CD1c-positive myeloid dendritic cell (primary cell): ENCODE measurements around the gene APBB2.

Source experiments
- DNase-seq: peaks from one replicate; pipeline ENCODE4 v3.0.0-alpha.2; 2016; ENCODE audit errors: extremely low spot score

The APBB2 gene

GRCh38 chr4:41214136-41214824 is at the start of gene APBB2:
Gene APBB2 (minus strand): TSS chr4:41214542. CDS start chr4:41033254, 181,288 bp downstream.
- peak; percentile 72 for DNase-seq

DNA sequence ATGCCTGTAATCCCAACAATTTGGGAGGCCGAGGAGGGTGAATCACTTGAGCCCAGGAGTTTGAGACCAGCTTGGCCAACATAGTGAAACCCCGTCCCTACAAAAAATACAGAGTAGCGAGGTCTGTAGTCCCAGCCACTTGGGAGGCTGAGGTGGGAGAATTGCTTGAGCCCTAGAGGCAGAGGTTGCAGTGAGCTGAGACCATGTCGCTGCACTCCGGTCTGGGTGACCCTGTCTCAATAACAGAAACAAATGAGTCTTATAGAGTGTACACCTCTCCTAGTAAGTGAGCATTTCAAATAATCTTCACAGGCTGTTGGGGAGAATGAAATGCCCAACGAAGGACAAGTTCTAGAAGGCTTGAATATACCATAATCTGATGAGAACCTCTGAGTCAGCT is 47.9 kb upstream of the APBB2 start:
- no peak for DNase-seq

- DNase-seq: no peak
Measured at GRCh38 chr4:41260116-41260733, 45.9 kb upstream of the APBB2 start.

DNA sequence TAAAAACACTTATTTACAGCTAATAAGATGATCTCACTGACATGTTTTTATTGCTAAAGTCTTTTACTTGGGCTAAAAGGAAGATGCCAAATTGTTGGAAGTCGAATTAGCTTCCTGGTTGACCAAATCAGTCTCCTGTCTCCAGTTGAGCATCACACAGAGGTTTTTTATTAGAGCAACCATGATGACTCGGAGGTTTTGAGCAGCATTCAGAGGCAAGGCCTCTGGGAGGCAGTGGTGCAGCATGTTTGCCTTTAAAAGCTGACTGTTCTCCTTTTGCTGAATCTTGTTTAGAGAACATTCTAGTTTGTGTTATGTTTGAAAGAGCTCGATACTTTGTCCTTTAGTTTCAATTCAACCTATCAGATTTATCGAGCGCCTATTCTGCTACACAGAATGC is 44.4 kb upstream of the APBB2 start:
- peak; percentile 36 for DNase-seq

DNA sequence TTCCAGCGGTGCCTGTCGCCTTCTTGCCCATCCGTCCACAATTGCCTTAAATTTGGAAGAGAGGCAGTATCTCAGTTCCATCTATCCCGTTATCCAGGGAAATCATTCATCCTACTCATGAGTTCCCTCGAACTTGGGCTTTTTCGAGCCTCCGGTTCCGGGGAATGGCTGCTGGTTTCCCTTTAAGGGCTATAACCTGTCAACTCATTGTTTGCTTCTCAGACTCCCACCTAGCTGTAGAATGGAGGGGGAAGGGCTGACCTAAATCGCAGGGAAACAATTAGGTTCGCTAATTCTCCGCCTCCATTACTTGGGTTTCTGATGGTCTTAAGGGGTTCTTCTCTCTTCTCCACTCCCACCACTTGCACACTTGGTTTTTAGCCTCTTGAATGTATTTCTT is 43.6 kb upstream of the APBB2 start:
- DNase-seq: no peak

GRCh38 chr4:41257257-41257901 is 43.0 kb upstream of the APBB2 start:
- DNase-seq: peak; percentile 83

DNA sequence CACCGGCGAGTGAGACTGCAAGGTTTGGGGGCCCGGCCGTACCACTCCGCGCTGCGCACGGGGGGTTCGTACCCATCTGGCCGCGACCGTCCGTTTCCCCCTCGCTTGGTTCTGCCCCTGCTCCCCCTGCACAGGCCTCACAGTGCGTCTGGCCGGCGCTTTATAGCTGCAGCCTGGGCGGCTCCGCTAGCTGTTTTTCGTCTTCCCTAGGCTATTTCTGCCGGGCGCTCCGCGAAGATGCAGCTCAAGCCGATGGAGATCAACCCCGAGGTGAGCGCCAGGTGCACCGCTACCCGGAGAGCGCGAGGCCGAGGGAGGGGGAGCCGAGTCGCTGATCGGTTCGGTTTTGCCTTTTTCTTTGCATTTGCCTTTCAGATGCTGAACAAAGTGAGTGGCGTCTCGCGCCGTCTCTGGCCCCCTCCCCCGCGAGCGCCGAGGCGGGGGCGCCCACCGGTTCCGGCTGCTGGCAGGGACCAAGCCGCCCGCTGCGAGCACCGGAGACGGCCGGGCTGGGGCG is 42.5 kb upstream of the APBB2 start, which contains the start of gene UCHL1:
Gene UCHL1 (plus strand): TSS at position 189 of the 517 bp plus-strand sequence. CDS start 49 bp downstream, at position 238.
- no peak for DNase-seq

GRCh38 chr4:41256131-41256739 is 41.9 kb upstream of the APBB2 start:
- no peak for DNase-seq

DNA sequence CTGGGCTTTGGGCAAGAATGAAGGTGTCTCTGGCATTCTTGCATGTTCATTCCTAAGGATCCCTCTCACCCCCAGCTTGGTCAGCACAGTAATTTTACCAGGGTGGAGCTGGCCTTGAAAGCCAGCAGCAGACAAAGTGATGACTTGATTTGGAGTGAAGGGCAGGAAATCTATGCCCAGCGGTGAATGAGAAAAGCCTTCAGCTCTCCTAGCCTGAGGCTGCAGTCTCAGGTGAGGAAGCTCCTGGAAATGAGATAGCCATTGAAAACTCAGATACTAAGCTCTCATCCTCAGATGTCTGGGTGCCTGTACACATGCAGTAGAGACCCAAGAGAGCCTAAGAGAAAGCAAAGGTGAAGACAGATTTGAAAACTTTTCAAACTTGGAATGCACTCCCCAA is 31.6 kb upstream of the APBB2 start:
- no peak for DNase-seq

GRCh38 chr4:41241919-41242318 is 27.6 kb upstream of the APBB2 start:
- DNase-seq: no peak

DNA sequence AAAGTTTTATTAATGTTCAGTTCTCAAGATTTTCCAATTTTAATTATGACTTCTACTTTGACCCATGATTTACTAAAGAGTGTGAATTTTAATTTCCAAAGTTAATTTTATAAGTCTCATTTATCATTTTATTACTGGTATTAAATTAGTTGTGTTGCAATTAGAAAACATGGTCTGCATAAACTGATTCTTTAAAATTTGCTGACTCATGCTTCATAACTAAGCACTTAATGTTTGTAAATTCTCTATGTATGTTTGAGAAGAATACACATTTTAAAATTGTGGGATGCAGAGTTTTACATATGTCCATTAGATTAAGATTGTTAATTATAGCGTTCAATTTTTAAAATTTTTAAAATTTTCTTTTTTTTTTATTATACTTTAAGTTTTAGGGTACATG is 22.2 kb upstream of the APBB2 start:
- DNase-seq: no peak

DNA sequence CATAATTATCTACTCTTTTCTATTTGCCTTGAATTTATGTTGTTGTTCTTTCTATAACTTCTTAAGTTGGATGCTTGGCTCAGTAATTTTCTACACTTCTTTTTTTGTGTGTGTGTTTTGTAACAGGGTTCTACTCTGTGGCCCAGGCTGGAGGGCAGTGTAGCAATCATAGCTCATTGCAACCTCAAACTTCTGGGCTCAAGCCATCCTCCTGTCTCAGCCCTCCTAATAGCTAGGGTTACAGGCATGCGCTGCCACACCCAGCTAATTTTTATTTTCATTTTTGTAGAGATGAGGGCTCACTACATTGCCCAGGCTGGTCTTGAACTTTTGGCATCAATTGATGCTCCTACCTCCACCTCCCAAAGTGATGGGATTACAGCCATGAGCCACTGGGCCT is 21.7 kb upstream of the APBB2 start:
- no peak for DNase-seq

DNA sequence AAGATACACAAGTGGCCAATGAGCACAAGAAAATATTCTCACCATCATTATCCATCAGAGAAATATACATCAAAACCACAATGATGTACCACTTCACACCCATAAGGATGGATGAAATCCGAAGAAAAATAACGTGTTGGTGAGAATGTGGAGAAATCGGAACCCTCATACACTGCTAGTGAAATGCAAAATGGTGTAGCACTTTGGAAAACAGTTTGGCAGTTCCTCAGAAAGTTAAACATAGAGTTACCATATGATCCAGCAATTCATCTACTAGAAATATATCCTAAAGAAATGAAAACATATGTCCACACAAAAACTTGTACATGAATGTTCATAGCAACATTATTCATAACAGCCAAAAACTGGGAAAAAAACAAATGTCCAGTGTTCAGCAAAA is 18.5 kb upstream of the APBB2 start:
- no peak for DNase-seq

- DNase-seq: no peak
Measured at GRCh38 chr4:41232406-41232805, 18.1 kb upstream of the APBB2 start.

DNA sequence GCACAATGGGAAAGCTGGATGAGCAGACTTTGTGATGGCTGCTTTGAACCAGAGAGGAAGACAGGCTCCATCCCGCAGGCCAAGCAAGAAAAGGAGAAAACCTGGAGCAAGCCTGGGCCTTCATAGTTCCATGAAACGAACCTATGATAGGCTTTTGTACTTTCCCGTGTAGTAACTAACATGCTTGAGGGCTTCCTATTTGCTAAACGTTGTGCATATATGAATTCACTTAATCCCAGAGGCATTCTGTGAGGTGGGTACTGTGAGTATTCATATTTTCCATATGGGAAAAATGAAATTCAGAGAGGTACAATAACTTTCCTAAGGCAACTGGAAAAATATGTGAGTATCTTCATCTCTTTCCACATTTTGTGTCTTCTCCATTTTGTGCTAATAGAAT is 13.6 kb upstream of the APBB2 start:
- DNase-seq: no peak

DNA sequence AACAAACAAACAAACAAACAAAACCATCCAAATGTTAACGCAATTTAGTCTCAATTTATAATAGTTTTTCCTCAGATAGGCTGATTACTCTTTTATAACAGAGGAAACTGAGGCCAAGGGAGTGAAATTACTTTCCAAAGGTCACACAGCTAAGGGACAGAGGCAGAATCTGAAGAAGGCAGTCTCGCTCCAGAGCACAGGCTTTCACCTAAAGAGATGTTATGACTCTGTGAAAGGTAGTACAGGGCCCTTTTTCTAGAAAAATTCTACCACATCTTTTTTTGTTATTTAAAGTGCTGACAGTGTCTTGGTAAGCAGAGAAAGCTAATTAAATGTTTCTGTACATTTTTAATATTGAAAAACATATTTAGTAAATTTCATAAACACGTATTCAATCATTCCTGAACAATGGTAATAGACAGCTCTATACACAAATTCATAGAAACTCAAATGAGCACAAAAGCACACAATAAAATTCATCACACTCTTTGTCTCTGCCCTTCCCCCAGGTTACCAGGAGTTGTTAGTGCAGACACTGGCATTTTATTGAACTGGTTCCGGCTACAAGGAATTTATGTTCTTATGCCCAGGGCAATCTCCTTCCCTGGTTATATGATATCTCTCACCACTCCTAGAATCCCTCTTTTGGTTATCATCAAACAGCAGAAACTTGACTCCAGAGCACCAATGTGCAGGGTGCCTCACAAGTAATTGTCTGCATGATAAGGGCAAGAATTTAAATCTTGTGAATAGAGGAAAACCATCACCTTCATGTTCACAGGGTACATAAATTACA is 7.7 kb upstream of the APBB2 start:
- DNase-seq: no peak

DNA sequence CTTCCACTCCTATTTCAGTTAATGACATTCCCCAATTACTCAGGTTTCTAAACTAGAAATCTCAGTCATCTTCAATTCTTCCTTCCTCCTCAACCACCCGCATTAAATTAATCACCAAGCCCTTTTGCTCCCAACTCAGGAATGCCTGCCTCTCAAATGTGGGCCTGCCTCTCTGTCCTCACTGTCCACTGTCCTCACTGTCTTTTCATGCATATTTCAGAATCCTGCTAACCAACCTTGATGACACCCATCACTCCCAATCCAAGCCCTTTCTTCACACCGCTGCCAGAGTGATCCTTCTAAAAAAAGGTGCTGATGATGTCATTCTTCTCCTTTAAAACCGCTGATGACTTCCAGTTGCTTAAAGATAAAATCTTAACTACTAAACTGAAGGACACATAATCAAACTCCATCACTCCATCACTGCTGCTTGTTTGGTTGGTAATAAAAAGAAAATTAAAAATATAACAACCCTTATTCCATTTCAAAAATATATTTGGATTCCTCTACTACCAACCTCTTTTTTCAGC is 5.1 kb upstream of the APBB2 start:
- DNase-seq: no peak

- DNase-seq: no peak
Measured at GRCh38 chr4:41218703-41219102, 4.4 kb upstream of the APBB2 start.

DNA sequence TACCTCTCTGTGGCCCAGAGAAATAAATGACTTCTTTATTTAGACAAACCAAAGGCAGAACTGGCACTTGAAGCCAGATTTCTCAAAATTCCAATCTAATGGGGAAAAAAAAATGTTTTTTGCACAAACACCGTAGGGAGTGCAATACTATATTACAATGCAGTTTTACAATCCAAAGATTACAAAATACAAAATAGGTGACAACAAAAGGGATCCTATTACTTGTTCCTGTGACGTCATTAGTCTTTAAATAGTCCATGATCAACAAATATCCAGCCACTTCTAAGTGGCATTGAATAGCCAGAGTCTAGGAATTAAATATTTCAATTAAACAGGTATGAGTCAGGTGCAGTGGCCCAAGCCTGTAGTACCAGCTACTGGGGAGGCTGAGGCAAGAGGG is 3.0 kb upstream of the APBB2 start:
- DNase-seq: no peak

DNA sequence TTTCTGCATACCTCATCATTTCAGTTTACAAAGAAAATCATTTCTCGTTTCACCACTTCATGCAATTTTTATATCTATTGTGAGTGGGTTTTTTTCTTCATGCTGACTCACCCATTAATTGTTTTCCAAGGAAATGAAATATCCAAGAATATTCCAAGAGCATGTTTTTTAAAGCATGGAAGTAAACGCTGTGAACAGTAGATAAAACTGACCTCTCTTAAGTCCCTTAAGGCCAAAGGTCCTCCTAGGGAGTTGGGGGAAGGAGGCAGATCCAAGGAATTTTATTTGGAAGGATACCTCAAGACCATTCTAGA is 2.6 kb upstream of the APBB2 start:
- DNase-seq: no peak

GRCh38 chr4:41216294-41217019 is 2.1 kb upstream of the APBB2 start:
- DNase-seq: peak; percentile 24
